ENCODE results near the gene MRGPRG. TPM values are rescaled to one million over a fixed set of nuclear protein-coding genes. Genes with fewer than 3 reads are reported as not detected.

Gene MRGPRG
- total and polyA plus RNA-seq, 2 of the 8 experiments (the other 6 are each of a cell fraction or from before 2014, with no cell fraction given), result not detected

DNA sequence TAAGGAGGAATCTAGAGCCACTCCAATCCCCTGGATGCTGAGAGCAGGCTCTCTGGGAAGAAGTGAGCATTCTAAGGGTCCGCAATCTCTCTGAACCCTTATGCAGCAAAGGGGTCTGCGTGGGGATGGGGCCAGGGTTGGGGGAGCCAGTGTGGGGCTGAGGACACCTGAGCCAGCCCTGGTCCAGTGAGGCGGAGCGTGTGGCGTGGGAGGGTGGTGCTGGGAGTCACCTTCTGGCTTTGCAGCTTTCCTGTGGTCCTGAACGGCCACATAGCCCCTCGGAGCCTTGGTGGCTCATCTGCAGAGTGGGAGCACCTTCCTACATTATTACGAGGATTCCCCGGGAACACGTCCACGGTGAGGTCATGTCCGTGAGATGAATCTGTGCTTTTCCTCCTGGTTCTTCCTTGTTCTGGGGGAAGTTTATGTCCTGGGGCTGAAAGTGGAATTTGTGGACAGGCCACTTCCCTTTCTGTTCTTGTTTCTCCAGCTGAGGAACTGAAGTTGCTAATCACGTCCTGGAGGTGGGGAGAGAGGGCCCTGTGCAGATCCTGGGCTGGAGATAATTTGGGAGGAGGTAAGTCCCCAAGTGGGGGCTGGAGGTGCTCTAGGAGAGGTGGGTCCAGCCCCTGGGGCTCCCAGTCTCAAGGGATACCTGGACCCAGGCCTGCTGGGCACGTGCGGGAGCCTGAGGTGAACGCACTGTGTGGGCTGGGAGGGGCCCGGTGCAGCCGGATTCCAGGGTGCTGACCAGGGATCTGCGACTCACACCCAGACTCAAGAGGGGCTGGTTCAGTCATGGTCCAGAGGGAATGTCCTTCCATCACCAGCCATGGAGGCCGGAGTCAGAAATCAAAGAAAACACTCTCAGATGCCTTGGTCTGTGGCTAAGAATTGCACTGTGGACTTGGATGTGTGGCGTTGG, 7.5 kb upstream of the MRGPRG start:
- H3K4ac ChIP-seq (replicated peaks; ENCODE audit: insufficient read length, low read depth, low read length), result no peak overlapping the region
- H2BK12ac ChIP-seq (ENCODE audit: low read depth, low read length), result no peak overlapping the region; the same call in 1 of the 2 replicates
- ChIA-PET POLR2A (ENCODE audit: partially characterized antibody) (interaction anchor here (0.9 kb wide), 1 partner anchor 96 kb away, joined by 3 read pairs; no protein-coding TSS in a partner anchor), CTCF (ENCODE audit: partially characterized antibody) (interaction anchor here (0.9 to 3.6 kb wide), 4 partner anchors 28 to 188 kb away, joined by 3 to 15 read pairs (median 4); no protein-coding TSS in a partner anchor)
- 0 out of 2 replicates have a peak overlapping the region, but pooled peaks have one; percentile 46 for H2BK15ac ChIP-seq (ENCODE audit: low read length)
- H3K27me3 ChIP-seq (replicated peaks in 1 of 4; ENCODE audit: control insufficient read depth in 3 of 4, extremely low read depth in 1 of 4, insufficient read depth in 3 of 4, low read length in 3 of 4), result no peaks in the 10 kb centered on the region
- H3K18ac ChIP-seq (ENCODE audit: extremely low read depth, low read length), result no peak overlapping the region
- H4K20me1 ChIP-seq (replicated peaks in 1 of 2; ENCODE audit: control insufficient read depth in 1 of 2, insufficient read depth in 2 of 2, low read length in 2 of 2), result no peaks in the 10 kb centered on the region
- no peak overlapping the region for H4K5ac ChIP-seq (ENCODE audit: insufficient read length, low read depth, low read length)
- H4K8ac ChIP-seq (ENCODE audit: extremely low read depth, insufficient read depth, low read length), result no peak overlapping the region
- H2AFZ ChIP-seq (ENCODE audit: low read length), result no peak overlapping the region
- H2BK20ac ChIP-seq (ENCODE audit: low read length), result no peak overlapping the region
- TF ChIP-seq POLR2AphosphoS5 (IDR thresholded peaks at IDR 0.05; ENCODE audit: low read depth, low read length) (no peak), TAF1 (IDR thresholded peaks at IDR 0.05; ENCODE audit: low read depth, low read length) (no peak), KDM1A (IDR thresholded peaks at IDR 0.05; ENCODE audit: borderline replicate concordance, low read length) (no peak), TEAD4 (IDR thresholded peaks at IDR 0.05; ENCODE audit: low read depth, low read length) (no peak), EP300 (IDR thresholded peaks at IDR 0.05; ENCODE audit: borderline replicate concordance in 1 of 2, low read depth in 2 of 2, low read length in 2 of 2) (no peak), CHD1 (IDR thresholded peaks at IDR 0.05; ENCODE audit: low read depth, low read length) (no peak), BCL11A (IDR thresholded peaks at IDR 0.05; ENCODE audit: low read depth in 2 of 2, low read length in 2 of 2) (no peak), EZH2 (IDR thresholded peaks at IDR 0.05; ENCODE audit: low read depth, low read length, severe bottlenecking) (no peak)
- TF ChIP-seq, protein P1, sequence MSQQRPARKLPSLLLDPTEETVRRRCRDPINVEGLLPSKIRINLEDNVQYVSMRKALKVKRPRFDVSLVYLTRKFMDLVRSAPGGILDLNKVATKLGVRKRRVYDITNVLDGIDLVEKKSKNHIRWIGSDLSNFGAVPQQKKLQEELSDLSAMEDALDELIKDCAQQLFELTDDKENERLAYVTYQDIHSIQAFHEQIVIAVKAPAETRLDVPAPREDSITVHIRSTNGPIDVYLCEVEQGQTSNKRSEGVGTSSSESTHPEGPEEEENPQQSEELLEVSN (IDR thresholded peaks at IDR 0.05), result no peak
- TF ChIP-seq, protein P2, sequence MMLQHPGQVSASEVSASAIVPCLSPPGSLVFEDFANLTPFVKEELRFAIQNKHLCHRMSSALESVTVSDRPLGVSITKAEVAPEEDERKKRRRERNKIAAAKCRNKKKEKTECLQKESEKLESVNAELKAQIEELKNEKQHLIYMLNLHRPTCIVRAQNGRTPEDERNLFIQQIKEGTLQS (IDR thresholded peaks at IDR 0.05; ENCODE audit: insufficient read depth, low read depth, low read length), result no peak
- FAIRE-seq, result no peak
- H3K4me3 ChIP-seq (ENCODE audit: extremely low read depth in 1 of 4, insufficient read depth in 2 of 4, low read depth in 3 of 4, low read length in 4 of 4), result no peak overlapping the region
- H3K36me3 ChIP-seq (ENCODE audit: control insufficient read depth in 2 of 4, insufficient read depth in 4 of 4, low read length in 3 of 4), result no peaks in the 10 kb centered on the region
- H2BK5ac ChIP-seq (ENCODE audit: low read depth, low read length), result no peak overlapping the region
- H3K23ac ChIP-seq (ENCODE audit: insufficient read length), result no peak overlapping the region
- no peak overlapping the region for H2BK120ac ChIP-seq (replicated peaks; ENCODE audit: low read depth, low read length)
- no peak overlapping the region for H3K27ac ChIP-seq (ENCODE audit: low read depth, low read length)
- H4K91ac ChIP-seq (replicated peaks; ENCODE audit: insufficient read length, low read length), result no peak overlapping the region
- no peaks in the 10 kb centered on the region for H3K23me2 ChIP-seq (ENCODE audit: low read depth, low read length)
- H3K14ac ChIP-seq (ENCODE audit: insufficient read length), result no peak overlapping the region
- no peak overlapping the region for H3K9ac ChIP-seq (replicated peaks in 1 of 4; ENCODE audit: extremely low read depth in 1 of 4, low read depth in 3 of 4, low read length in 3 of 4)
- no peaks in the 10 kb centered on the region for H3K9me3 ChIP-seq (ENCODE audit: insufficient read depth in 2 of 2, low read depth in 1 of 2, low read length in 1 of 2)
- no peak overlapping the region for H3K56ac ChIP-seq (replicated peaks; ENCODE audit: insufficient read length, low read depth, low read length)
- no peak overlapping the region for H2AK5ac ChIP-seq (ENCODE audit: low read depth, low read length)
- H3K79me2 ChIP-seq (ENCODE audit: control insufficient read depth in 1 of 2, insufficient read depth in 2 of 2, low read length in 2 of 2), result no peaks in the 10 kb centered on the region
- peaks cover 0 to 15% (median 7%) of the 10 kb centered on the region in 4 experiments; a peak in 6 of 7 replicates for H3K4me1 ChIP-seq (replicated peaks in 1 of 4; ENCODE audit: control insufficient read depth in 3 of 4, insufficient read depth in 4 of 4, low read length in 3 of 4)
- WGBS, 2 experiments (ENCODE audit: extremely low coverage in 1 of 2, insufficient coverage in 1 of 2, insufficient read length in 1 of 2, insufficient replicate concordance in 2 of 2, low coverage in 1 of 2, low lambda C conversion rate in 2 of 2, missing lambda C conversion rate in 1 of 2), result 92% methylated on average over 16 of the region's 21 CpGs; no CpG with 5 or more reads in 1 of the 2 experiments
- DNase-seq (ENCODE audit: low read depth in 1 of 2, low spot score in 2 of 2), result no peak
- no peak overlapping the region for H3K4me2 ChIP-seq (ENCODE audit: insufficient read depth in 1 of 2, low read depth in 2 of 2, low read length in 2 of 2)
- H3K79me1 ChIP-seq (ENCODE audit: low read depth, low read length), result no peaks in the 10 kb centered on the region
